Stimulated activated CD4-positive, alpha-beta T cell treated with anti-CD3 and anti-CD28 coated beads, TNF-alpha, amount 100 ng/mL, for 1 hour (primary cell): ENCODE results near the gene HES3.

ENCODE experiments used
- DNase-seq, 3 donors: peaks; one replicate each; pipeline ENCODE4 v3.0.0-alpha.2; 2020; ENCODE audit warnings: low read depth in 3 of 3, low spot score in 1 of 3

Gene HES3

GRCh38 chr1:6245086-6245868 lies 1.3 kb downstream of the HES3 start:
- DNase-seq, result peak; percentile 38 to 75 (median 52)

GRCh38 chr1:6245869-6246496 lies 2.0 kb downstream of the HES3 start:
- DNase-seq, result peak in 1 of 3 donors; percentile 29

GRCh38 chr1:6246497-6247467 lies 2.8 kb downstream of the HES3 start:
- peak in 2 of 3 donors; percentile 60 to 79 for DNase-seq

- no peak for DNase-seq
Measured at GRCh38 chr1:6247651-6248050, 3.7 kb downstream of the HES3 start.

- DNase-seq, result no peak
Measured at GRCh38 chr1:6248161-6248776, 4.3 kb downstream of the HES3 start.

- DNase-seq, result no peak
Measured at GRCh38 chr1:6248932-6249738, 5.2 kb downstream of the HES3 start.

- no peak for DNase-seq
Measured at GRCh38 chr1:6249739-6250689, 6.0 kb downstream of the HES3 start.

- no peak for DNase-seq
Measured at GRCh38 chr1:6251233-6251632, 7.3 kb downstream of the HES3 start.

GRCh38 chr1:6251681-6252373 lies 7.8 kb downstream of the HES3 start:
- no peak for DNase-seq

- no peak for DNase-seq
Measured at GRCh38 chr1:6252374-6252710, 8.4 kb downstream of the HES3 start.

GRCh38 chr1:6253380-6253779 lies 9.4 kb downstream of the HES3 start:
- no peak for DNase-seq

- DNase-seq, result no peak
Measured at GRCh38 chr1:6254691-6255090, 10.7 kb downstream of the HES3 start.

GRCh38 chr1:6256645-6257044 lies 12.7 kb downstream of the HES3 start:
- DNase-seq, result no peak

- no peak for DNase-seq
Measured at GRCh38 chr1:6257541-6258069, 13.6 kb downstream of the HES3 start.

- DNase-seq, result no peak
Measured at GRCh38 chr1:6258675-6259074, 14.7 kb downstream of the HES3 start.

GRCh38 chr1:6259491-6260362 lies 15.7 kb downstream of the HES3 start:
- peak; percentile 19 to 58 (median 49) for DNase-seq

GRCh38 chr1:6260433-6260934 lies 16.5 kb downstream of the HES3 start:
- no peak for DNase-seq
